IgD-negative memory B cell (primary cell): ENCODE results near the gene PCCA. TPM values are rescaled to one million over a fixed set of nuclear protein-coding genes. Genes with fewer than 3 reads are reported as not detected.
"Not testable (repeated sequence)": the region's sequence is repeated elsewhere in the genome, so short reads cannot be mapped to it uniquely, and the experiment has no call there.

Experiments used
- H3K27ac Mint-ChIP-seq, 3 donors: one replicate each; pipeline ENCODE4 v1.8.0; 2020 to 2022; ENCODE audit warnings: mild to moderate bottlenecking in 3 of 3, mixed read lengths in 3 of 3, moderate library complexity in 1 of 3
- H3K27me3 Mint-ChIP-seq: one replicate; pipeline ENCODE4 v1.8.0; 2021; ENCODE audit warnings: mixed read lengths
- H3K36me3 Mint-ChIP-seq: one replicate; pipeline ENCODE4 v1.8.0; 2020; ENCODE audit warnings: mild to moderate bottlenecking, mixed read lengths
- H3K4me1 Mint-ChIP-seq, 3 donors: one replicate each; pipeline ENCODE4 v1.8.0; 2020 to 2022; ENCODE audit warnings: mixed read lengths in 3 of 3, mild to moderate bottlenecking in 1 of 3
- H3K4me3 Mint-ChIP-seq, 4 donors: one replicate each; pipeline ENCODE4 v1.8.0; 2020 to 2022; ENCODE audit warnings: mild to moderate bottlenecking in 4 of 4, mixed read lengths in 4 of 4, moderate library complexity in 3 of 4
- H3K9me3 Mint-ChIP-seq, 3 donors: one replicate each; pipeline ENCODE4 v1.8.0; 2020 to 2021; ENCODE audit warnings: mixed read lengths in 3 of 3, mild to moderate bottlenecking in 1 of 3
- polyA plus RNA-seq: library from polyadenylated mRNA; unstranded; fragments of 300-500 nt; fragmentation: Illumina TruSeq; gene quantifications from one replicate; pipeline ENCODE4 v1.2.3, GENCODE V29; 2021

The PCCA gene
- polyA plus RNA-seq, 1 donor from 2014 or later = 8.5 TPM

DNA sequence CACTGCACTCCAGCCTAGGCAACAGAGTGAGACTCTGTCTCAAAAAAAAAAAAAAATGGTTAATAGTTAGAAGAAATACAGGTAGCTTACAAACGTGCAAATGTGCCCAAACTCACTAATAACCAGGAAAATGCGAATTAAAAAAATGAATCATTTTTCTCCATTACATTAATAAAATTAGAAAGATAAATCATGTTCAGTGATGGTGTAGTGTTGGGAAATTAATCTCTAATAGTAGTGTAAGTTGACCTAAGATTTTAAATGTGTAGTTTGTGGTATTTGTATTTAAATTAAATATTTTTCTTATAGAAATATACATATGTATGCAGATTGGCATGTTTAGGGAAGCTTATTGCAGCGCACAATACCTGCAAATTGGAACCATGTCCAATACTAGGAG, 57.6 kb downstream of the PCCA start:
- Mint-ChIP-seq H3K27ac (no peak overlapping the region), H3K4me1 (no peaks in the 10 kb centered on the region), H3K27me3 (no peaks in the 10 kb centered on the region), H3K36me3 (peaks cover 24% of the 10 kb centered on the region), H3K4me3 (no peak overlapping the region), H3K9me3 (no peaks in the 10 kb centered on the region)

DNA sequence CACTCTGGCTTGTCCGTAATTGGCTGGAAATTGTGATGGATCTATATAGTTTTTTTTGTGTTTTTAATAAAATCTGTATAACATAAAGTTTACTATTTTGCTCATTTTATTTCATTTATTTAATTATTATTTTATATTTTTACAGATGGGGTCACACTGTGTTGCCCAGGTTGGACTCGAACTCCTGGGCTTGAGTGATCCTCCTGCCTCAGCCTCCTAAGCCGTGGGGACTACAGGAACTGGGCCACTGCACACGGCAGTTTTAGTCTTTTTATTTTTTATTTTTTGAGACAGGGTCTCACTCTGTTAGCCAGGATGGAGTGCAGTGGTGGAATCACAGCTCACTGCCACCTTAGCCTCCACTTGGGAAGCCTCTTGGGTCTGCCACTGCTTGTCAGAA, 58.9 kb downstream of the PCCA start:
- H3K27me3 Mint-ChIP-seq = no peaks in the 10 kb centered on the region
- H3K27ac Mint-ChIP-seq = no peak overlapping the region
- H3K9me3 Mint-ChIP-seq = no peaks in the 10 kb centered on the region
- H3K4me1 Mint-ChIP-seq = no peaks in the 10 kb centered on the region
- no peak overlapping the region for H3K4me3 Mint-ChIP-seq
- peaks cover 24% of the 10 kb centered on the region for H3K36me3 Mint-ChIP-seq

DNA sequence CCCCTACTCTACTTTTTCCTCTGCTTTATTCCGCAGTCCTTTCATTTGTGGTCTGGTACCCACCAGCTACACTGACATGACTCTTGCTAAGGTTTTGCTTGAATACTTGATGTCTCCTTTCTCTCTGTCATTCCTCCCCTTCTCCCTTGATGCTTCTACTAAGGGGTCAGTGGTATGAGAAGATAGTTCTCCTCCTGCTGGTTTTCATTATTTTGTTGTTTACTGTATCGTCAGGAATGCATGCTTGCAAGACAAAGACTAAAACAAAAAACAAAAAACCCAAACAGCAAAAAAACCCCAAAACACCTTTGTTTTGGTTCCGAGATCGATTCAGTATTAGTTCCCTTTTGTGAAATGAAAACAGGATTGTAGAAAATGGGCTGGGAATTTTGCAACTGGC, 59.5 kb downstream of the PCCA start:
- H3K9me3 Mint-ChIP-seq = no peaks in the 10 kb centered on the region
- no peaks in the 10 kb centered on the region for H3K4me1 Mint-ChIP-seq
- H3K4me3 Mint-ChIP-seq = no peak overlapping the region
- H3K27ac Mint-ChIP-seq = no peak overlapping the region
- H3K27me3 Mint-ChIP-seq = no peaks in the 10 kb centered on the region
- peaks cover 25% of the 10 kb centered on the region for H3K36me3 Mint-ChIP-seq

DNA sequence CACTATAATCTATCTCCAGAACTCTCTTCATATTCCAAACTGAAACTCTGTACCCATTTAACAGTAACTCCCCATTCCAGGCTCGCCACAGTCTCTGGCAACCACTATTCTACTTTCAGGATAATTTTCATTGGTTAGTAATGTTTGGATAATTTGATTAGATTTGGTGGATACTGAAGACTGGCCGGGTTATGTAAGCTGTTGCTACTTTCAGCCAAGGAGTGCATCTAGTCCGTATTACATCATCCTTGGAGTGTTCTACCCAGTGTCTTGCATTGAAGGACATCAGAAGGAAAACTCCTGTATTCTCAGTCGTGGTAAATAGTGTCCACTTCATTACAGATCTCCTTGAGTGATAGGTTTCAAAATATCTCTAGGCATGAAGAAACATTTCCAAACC, 60.5 kb downstream of the PCCA start:
- Mint-ChIP-seq H3K4me1 (no peaks in the 10 kb centered on the region), H3K36me3 (peaks cover 25% of the 10 kb centered on the region), H3K27ac (no peak overlapping the region), H3K27me3 (no peaks in the 10 kb centered on the region), H3K9me3 (no peaks in the 10 kb centered on the region), H3K4me3 (no peak overlapping the region)

DNA sequence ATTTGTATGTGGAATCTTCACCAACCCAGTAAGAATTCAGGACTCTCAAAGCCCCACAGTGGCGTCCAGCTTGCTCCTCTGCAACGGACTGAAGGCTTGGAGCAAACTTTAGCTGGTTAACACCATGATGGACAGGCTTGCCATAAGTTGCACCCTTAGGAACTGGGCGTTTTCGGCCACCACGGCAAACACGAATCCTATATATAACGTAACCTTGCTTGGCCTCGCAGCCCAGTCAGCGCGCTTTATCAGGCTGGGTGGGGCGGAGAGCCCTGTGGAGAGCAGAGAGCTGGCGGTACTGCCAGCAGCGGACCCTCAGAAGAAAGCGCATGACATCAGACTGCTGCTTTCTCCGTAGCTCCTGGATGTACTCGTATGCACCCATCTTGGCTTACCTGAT, 61.8 kb downstream of the PCCA start:
- not testable (repeated sequence) for H3K9me3 Mint-ChIP-seq, H3K27ac Mint-ChIP-seq, H3K4me3 Mint-ChIP-seq, H3K27me3 Mint-ChIP-seq, H3K4me1 Mint-ChIP-seq
- peaks cover 17% of the 10 kb centered on the region for H3K36me3 Mint-ChIP-seq

DNA sequence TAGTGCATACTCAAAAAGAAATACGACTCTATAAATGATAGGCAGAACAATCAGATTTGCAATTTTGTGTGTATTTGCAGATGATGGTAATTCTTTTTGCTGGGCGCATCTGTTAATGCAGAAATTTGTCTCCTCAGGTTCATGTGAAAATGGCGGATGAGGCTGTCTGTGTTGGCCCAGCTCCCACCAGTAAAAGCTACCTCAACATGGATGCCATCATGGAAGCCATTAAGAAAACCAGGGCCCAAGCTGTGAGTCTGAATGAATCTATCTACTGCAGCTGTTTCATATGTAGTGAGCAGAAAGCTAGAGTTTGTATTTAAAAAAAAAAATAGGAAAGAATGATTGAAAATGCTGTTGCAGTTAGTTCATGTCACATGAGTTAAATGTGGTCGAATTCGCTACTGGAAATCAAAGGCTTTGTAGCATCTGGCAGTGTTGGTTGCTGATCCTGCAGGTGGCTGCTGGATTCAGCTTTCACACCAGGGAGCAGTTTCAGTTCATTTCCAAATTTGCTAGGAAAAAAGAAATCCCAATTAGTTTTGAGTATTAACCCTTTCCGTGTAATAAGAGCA, 66.0 kb downstream of the PCCA start:
- Mint-ChIP-seq H3K36me3 (peaks cover 5% of the 10 kb centered on the region), H3K9me3 (no peaks in the 10 kb centered on the region), H3K4me1 (no peaks in the 10 kb centered on the region), H3K4me3 (no peak overlapping the region), H3K27me3 (no peaks in the 10 kb centered on the region), H3K27ac (no peak overlapping the region)

DNA sequence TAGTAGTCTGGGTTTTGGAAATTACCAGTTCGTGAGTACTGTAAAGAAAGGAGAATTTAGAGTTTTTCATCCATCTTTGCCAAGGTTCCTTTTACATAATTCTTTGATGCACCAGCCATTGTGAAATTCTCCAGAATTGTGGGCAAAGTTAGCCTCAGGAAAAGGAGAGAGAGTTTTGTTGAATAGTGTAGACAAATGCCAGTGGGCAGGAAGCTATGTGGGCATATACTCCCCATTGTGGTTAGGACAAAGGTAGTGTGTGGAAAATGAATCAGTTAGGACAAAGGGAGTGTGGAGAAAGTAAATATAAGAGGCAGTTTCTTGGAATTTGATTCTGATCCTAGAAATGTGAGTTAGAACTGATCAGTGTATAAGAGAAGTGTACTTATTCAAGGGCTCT, 67.9 kb downstream of the PCCA start:
- Mint-ChIP-seq H3K4me3 (no peak overlapping the region), H3K36me3 (peaks cover 5% of the 10 kb centered on the region), H3K4me1 (no peaks in the 10 kb centered on the region), H3K27ac (no peak overlapping the region), H3K27me3 (no peaks in the 10 kb centered on the region), H3K9me3 (no peaks in the 10 kb centered on the region)

DNA sequence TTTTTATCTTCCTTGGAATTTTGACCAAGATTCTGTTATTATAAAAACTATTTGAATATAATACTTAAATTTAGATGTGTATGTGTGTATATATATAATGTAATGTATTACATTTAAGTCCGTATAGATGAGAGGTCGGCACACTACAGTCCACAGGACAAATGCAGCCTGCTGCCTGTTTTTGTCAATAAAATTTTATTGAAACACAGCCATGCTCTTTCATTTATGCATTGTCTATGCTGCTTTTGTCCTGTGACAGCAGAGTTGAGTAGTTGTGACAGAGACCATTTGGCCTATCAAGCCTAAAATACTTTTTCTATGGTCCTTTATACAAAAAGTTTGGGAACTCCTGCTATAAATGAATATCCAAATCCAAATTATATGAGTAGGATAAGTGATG, 69.7 kb downstream of the PCCA start:
- H3K9me3 Mint-ChIP-seq = no peaks in the 10 kb centered on the region
- no peak overlapping the region for H3K27ac Mint-ChIP-seq
- H3K27me3 Mint-ChIP-seq = no peaks in the 10 kb centered on the region
- H3K4me1 Mint-ChIP-seq = no peaks in the 10 kb centered on the region
- H3K4me3 Mint-ChIP-seq = no peak overlapping the region
- H3K36me3 Mint-ChIP-seq = peaks cover 5% of the 10 kb centered on the region

DNA sequence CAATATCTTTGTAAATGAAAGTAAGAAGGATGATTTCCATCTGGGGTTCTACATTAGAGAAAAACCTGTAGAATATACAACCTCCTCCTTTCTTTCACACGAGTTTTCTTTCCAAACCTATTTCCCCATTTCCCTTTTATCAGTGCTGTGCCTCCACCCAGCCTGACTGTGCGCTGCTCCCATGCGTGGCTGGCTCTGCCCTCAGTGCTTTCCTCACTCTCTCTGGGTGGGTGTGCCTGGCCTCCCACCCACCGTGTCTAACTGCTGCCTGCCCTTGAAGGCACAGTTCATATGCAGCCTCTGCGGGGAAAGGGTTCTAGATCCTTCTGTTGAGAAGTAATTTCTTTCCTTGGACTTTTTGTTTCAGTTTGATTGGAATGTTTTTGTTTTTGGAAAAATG, 70.7 kb downstream of the PCCA start:
- no peak overlapping the region for H3K4me3 Mint-ChIP-seq
- no peaks in the 10 kb centered on the region for H3K4me1 Mint-ChIP-seq
- no peaks in the 10 kb centered on the region for H3K27me3 Mint-ChIP-seq
- peaks cover 0 to 1% (median 0%) of the 10 kb centered on the region in 3 donors for H3K9me3 Mint-ChIP-seq
- H3K36me3 Mint-ChIP-seq = peaks cover 5% of the 10 kb centered on the region
- H3K27ac Mint-ChIP-seq = no peak overlapping the region

DNA sequence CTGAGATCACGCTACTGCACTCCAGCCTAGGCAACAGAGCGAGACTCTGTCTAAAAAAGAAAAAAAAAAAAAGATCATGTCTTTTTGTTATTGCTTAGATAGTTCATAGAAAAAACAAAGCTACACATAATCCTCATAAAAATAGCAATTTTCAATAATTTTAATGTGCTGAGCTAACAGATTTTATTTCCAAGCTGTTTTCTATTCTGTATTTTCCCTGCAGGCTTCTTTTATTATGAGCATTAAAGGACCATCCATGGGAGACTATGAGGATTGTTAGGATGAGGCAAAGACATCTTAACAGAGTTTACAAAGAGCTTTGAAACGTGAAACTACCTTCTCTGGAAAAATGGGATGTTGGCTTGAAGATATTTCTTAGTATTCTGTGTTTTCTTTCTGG, 71.6 kb downstream of the PCCA start:
- Mint-ChIP-seq H3K4me1 (no peaks in the 10 kb centered on the region), H3K27me3 (no peaks in the 10 kb centered on the region), H3K4me3 (no peak overlapping the region), H3K9me3 (peaks cover 0 to 1% (median 0%) of the 10 kb centered on the region in 3 donors), H3K36me3 (peaks cover 9% of the 10 kb centered on the region), H3K27ac (no peak overlapping the region)

DNA sequence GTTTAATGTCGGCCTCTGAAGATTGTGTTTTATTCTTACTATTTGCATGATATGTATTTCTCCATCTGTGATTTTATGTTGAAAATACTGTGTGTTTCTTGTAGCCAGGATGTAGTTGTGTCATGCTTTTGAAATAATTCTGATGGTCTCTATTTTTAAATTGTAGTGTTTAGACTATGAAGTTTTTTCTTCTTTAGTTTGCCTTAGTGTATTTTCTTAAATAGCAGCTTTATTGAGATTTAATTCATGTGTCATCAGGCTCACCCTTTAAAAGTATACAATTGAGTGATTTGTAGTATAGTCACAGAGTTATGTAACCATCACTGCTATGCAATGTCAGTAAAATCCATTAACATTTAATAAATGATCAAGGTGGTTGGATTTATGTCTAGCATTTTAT, 74.5 kb downstream of the PCCA start:
- H3K4me3 Mint-ChIP-seq = no peak overlapping the region
- no peak overlapping the region for H3K27ac Mint-ChIP-seq
- H3K36me3 Mint-ChIP-seq = peaks cover 9% of the 10 kb centered on the region

DNA sequence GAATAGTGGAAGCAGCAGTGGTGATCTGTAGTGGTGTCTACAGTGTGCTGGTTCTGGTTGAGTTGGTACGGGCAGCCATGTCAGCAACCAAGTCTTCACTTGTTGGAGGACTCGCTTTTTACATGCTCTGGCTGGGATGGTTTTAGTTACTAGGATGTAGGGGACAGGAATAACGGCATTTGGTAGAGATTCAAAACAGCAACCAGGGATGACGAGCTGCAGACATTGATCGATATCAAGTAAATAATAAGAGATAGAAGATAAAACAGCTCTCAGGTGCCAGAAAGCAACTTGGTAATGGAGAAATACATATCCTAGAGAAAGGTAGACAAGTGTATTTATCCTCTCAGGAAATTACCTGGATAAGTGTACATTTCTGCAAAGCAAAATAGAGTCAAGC, 84.3 kb downstream of the PCCA start:
- peaks cover 0 to 2% (median 0%) of the 10 kb centered on the region in 3 donors for H3K4me1 Mint-ChIP-seq
- no peak overlapping the region for H3K4me3 Mint-ChIP-seq
- H3K27me3 Mint-ChIP-seq = no peaks in the 10 kb centered on the region
- H3K9me3 Mint-ChIP-seq = peaks cover 0 to 1% (median 0%) of the 10 kb centered on the region in 3 donors
- no peak overlapping the region for H3K27ac Mint-ChIP-seq
- H3K36me3 Mint-ChIP-seq = peaks cover 10% of the 10 kb centered on the region

More for the DNA sequence above, 74.5 kb downstream of the PCCA start:
- no peaks in the 10 kb centered on the region for H3K27me3 Mint-ChIP-seq
- peaks cover 0 to 2% (median 0%) of the 10 kb centered on the region in 3 donors for H3K4me1 Mint-ChIP-seq
- H3K9me3 Mint-ChIP-seq = peaks cover 0 to 1% (median 0%) of the 10 kb centered on the region in 3 donors

DNA sequence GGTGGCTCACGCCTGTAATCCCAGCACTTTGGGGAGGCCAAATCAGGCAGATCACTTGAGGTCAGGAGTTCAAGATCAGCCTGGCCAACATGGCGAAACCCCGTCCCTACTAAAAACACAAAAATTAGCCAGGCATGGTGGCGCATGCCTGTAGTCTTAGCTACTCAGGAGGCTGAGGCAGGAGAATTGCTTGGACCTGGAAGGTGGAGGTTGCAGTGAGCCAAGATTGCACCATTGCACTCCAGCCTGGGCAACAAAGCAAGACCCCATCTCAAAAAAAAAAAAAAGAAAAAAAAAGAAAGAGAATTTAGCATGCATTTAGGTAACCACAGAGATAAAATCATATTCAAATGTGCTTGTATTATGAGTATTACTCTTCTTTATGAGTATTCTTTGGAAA, 85.6 kb downstream of the PCCA start:
- H3K27ac Mint-ChIP-seq, H3K4me3 Mint-ChIP-seq, H3K4me1 Mint-ChIP-seq, H3K27me3 Mint-ChIP-seq, H3K9me3 Mint-ChIP-seq, H3K36me3 Mint-ChIP-seq: not testable (repeated sequence)

DNA sequence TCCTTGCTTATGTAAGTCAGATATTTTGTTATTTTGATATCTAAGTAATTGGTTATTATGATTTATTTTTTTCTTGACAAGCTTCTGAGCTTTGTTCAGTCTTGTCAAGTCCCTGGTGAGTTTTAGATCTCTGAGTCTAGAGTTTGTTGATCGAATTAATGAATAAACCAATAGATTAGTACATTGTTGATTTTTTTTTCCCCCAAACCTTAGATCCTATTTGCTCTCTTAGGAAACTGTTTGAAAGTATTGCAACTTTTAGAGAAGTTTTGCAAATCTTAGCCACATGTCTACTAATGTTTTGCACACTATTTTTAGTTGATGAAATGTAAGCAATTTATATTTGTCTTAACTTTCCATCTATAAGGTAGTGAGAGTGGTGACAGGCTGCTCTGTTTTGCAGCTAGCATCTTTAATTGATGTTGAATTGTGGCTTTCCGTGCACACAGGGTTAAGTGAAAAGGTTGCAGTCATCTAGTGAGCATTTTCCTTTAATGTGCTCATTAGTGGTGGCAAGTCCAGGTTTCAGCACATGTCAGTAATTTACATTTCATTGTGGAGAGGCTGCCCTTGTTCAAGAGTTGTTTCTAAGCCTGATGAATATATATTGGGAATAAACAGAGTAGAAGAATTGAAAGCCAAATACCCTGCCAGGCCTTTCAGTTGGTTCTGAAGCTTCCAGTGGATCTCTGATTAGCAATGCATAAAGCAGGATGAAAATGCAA, 86.3 kb downstream of the PCCA start:
- Mint-ChIP-seq H3K9me3 (peaks cover 0 to 1% (median 0%) of the 10 kb centered on the region in 3 donors), H3K4me3 (no peak overlapping the region), H3K4me1 (peaks cover 0 to 2% (median 0%) of the 10 kb centered on the region in 3 donors), H3K36me3 (peaks cover 3% of the 10 kb centered on the region), H3K27ac (no peak overlapping the region), H3K27me3 (no peaks in the 10 kb centered on the region)

DNA sequence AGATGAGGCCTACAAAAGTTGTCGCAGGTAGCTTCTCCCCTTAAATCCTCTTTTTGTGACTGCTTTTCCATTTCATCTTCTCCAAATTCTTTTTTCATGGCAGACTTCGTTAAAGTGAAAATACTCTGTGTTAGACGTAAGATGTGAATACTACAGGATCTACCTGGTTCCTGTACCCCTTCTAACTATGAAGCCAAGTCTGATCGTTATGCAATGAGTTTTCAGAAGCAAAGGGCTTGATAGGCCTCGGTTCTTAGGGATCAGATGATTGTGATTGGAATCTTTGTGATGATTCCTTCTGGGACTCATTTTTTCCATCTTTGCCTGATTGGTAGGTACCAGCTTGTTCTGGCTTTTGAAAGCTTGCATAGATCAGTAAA, 86.9 kb downstream of the PCCA start:
- Mint-ChIP-seq H3K9me3 (peaks cover 0 to 1% (median 0%) of the 10 kb centered on the region in 3 donors), H3K4me3 (no peak overlapping the region), H3K4me1 (peaks cover 0 to 2% (median 0%) of the 10 kb centered on the region in 3 donors), H3K27me3 (no peaks in the 10 kb centered on the region), H3K27ac (no peak overlapping the region), H3K36me3 (peaks cover 3% of the 10 kb centered on the region)

DNA sequence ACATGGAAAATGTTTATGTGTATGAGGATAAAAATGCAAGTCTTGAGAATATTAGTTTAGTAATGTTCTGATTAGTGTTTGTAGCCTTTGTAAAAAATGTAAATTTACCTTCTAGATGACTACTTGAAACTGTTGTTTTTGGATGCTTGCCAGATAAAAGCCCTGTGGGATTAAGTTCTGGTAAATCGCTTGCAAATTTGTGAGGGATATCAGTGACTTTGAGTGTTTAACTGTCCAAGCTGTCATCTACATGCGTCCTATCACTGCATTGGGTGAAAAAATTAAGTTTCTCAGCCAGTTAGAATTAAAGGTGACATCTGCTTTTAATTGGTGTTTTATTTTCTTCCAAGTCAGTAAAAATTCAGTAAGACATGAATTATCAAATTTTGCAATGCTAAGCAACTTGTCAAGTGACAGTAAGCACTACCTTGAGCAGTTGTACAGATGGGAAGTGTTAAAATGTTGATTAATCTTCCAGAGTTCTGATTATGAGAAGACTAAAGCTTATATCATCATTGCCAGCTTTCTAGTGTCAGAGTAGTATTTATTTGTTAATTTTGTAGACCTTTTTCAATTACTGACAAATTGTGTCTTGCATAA, 88.0 kb downstream of the PCCA start:
- no peak overlapping the region for H3K4me3 Mint-ChIP-seq
- no peaks in the 10 kb centered on the region for H3K27me3 Mint-ChIP-seq
- H3K27ac Mint-ChIP-seq = no peak overlapping the region
- peaks cover 0 to 1% (median 0%) of the 10 kb centered on the region in 3 donors for H3K9me3 Mint-ChIP-seq
- H3K36me3 Mint-ChIP-seq = peaks cover 3% of the 10 kb centered on the region
- H3K4me1 Mint-ChIP-seq = peaks cover 0 to 2% (median 0%) of the 10 kb centered on the region in 3 donors
